Ascending aorta (tissue), 2 donors: ENCODE measurements around the gene NOL12. TPM values are rescaled to one million over a fixed set of nuclear protein-coding genes. Genes with fewer than 3 reads are reported as not detected.

Source experiments
- DNase-seq, 2 donors: peaks; one replicate each; pipeline ENCODE4 v3.0.0-alpha.2; 2019; ENCODE audit warnings: low spot score in 2 of 2
- H3K27ac ChIP-seq, 2 donors: fragments of 200-600 bp; sonication (generic); one replicate each; pipeline ENCODE4 v1.5.1; 2016 to 2017; ENCODE audit warnings: mild to moderate bottlenecking in 1 of 2
- H3K27me3 ChIP-seq: fragments of 200-600 bp; sonication (generic); one replicate; pipeline ENCODE4 v1.5.1; 2017
- H3K36me3 ChIP-seq, 2 donors: fragments of 200-600 bp; sonication (generic); one replicate each; pipeline ENCODE4 v1.5.1; 2016
- H3K4me1 ChIP-seq, 2 donors: fragments of 200-600 bp; sonication (generic); one replicate each; pipeline ENCODE4 v1.5.1; 2016 to 2017; ENCODE audit warnings: mild to moderate bottlenecking in 1 of 2
- H3K4me3 ChIP-seq, 2 donors: fragments of 200-600 bp; sonication (generic); one replicate each; pipeline ENCODE4 v1.5.1; 2016 to 2017; ENCODE audit warnings: mild to moderate bottlenecking in 1 of 2
- H3K9me3 ChIP-seq, 2 donors: fragments of 200-600 bp; sonication (generic); one replicate each; pipeline ENCODE4 v1.5.1; 2016
- CTCF ChIP-seq, 3 experiments: fragments of 200-600 bp in 2 of 3; fragments of 450-650 bp in 1 of 3; sonication (generic) in 2 of 3; IDR thresholded peaks; one replicate each; pipeline ENCODE4 v1.5.1; 2016 to 2019; ENCODE audit warnings: antibody characterized with exemption in 3 of 3, mild to moderate bottlenecking in 1 of 3, moderate library complexity in 1 of 3
- intact Hi-C: fragments of 100-400 bp; cut with DNase I; formaldehyde crosslinking; loops from one replicate; pipeline ENCODE4 v1.15.1; 2023
- total RNA-seq: library from RNA; depleted of rRNA; stranded (reverse); fragments of >200 nt; gene quantifications from one replicate; pipeline ENCODE4 v1.1.0, GENCODE V29; 2016

NOL12 gene
- total RNA-seq, result 4.0 TPM

- Histone ChIP-seq H3K4me3 (peak within 1 kb of the TSS; percentile 63 to 69), H3K36me3 (peaks cover 18 to 22% of the 10 kb centered on the region in 2 donors), H3K9me3 (no peaks in the 10 kb centered on the region), H3K27me3 (no peaks in the 10 kb centered on the region), H3K27ac (peak within 1 kb of the TSS; percentile 83 to 87), H3K4me1 (peaks cover 0 to 4% of the 10 kb centered on the region in 2 donors)
- intact Hi-C loops, result loop anchor here (1.0 kb wide), 1 partner anchor 163 kb away; the partner anchor contains the start of gene EIF3L
- peak; percentile 35 to 88 for DNase-seq
- TF ChIP-seq CTCF (IDR thresholded peaks at IDR 0.05), result no peak
These were observed at the start of gene NOL12 for GRCh38 chr22:37686002-37686982. Gene NOL12, plus strand, starts transcription at chr22:37686343. Its CDS starts 50 bp downstream, at chr22:37686393.

- H3K4me3 ChIP-seq, result no peak overlapping the region
- intact Hi-C loops, result no loop called here
- peaks cover 21 to 37% of the 10 kb centered on the region in 2 donors for H3K4me1 ChIP-seq
- H3K36me3 ChIP-seq, result peaks cover 0 to 7% of the 10 kb centered on the region in 2 donors
- DNase-seq, result no peak
- H3K27me3 ChIP-seq, result no peaks in the 10 kb centered on the region
- H3K27ac ChIP-seq, result no peak overlapping the region
- TF ChIP-seq CTCF (IDR thresholded peaks at IDR 0.05), result no peak
- no peaks in the 10 kb centered on the region for H3K9me3 ChIP-seq
These were observed 49.2 kb upstream of the NOL12 start for GRCh38 chr22:37636949-37637273.

DNA sequence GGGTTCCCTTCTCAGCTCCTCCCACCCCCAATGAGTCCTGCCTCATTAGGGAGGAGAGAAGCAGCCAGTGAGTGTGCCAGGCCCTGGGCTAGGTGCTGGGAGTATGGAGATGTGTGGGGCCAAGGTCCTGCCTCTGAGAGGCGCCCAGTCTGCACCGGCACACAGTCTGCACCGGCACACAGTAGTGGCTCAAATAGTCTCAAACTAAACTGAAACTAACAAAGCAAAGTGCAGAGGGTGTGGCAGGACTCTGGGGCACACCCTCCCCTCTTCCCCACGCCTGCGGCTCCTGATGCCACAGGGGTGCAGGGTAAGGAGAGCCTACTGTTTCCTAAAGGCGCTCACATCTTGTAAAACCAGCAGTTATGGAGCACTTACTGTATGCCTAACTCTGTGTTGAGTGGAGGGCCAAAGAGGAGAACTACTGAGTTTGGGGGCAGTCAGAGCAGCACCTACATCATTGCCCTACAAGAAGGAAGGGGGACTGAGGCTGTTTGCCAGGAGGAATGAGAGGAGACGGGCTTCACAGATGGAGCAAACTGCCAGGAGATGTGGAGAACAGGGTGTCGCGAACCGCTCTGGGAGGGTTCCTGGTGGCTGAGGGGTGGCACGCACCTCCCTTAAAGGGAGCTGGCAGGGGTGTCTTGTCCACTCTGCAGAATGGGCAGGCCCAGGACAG, 47.6 kb upstream of the NOL12 start:
- no peak for DNase-seq
- Histone ChIP-seq H3K4me1 (peaks cover 14 to 33% of the 10 kb centered on the region in 2 donors), H3K27ac (no peak overlapping the region)

GRCh38 chr22:37639070-37639760, 46.9 kb upstream of the NOL12 start, which contains the start of gene SH3BP1:
Gene SH3BP1, plus strand, starts transcription at chr22:37639669. Its CDS starts 119 bp downstream, at chr22:37639788.
- Histone ChIP-seq H3K9me3 (no peaks in the 10 kb centered on the region), H3K4me1 (peaks cover 10 to 26% of the 10 kb centered on the region in 2 donors), H3K27me3 (no peaks in the 10 kb centered on the region), H3K4me3 (peak within 1 kb of the TSS; percentile 59 to 64), H3K27ac (peak within 1 kb of the TSS; percentile 3 to 23), H3K36me3 (no peaks in the 10 kb centered on the region)
- no peak for DNase-seq
- no peak for TF ChIP-seq CTCF (IDR thresholded peaks at IDR 0.05)
- intact Hi-C loops, result no loop called here

More for the DNA sequence above, 47.6 kb upstream of the NOL12 start:
- Histone ChIP-seq H3K4me3 (peak overlapping the region in 1 of 2 donors; percentile 64), H3K27me3 (no peaks in the 10 kb centered on the region), H3K36me3 (no peaks in the 10 kb centered on the region), H3K9me3 (no peaks in the 10 kb centered on the region)
- intact Hi-C loops, result no loop called here
- TF ChIP-seq CTCF (IDR thresholded peaks at IDR 0.05), result no peak
